GM21576 (cell line): Measurements from ENCODE around the gene ITGA3.

ENCODE experiments used
- ATAC-seq: cut with Tn5 transposase; IDR thresholded peaks from one replicate; pipeline ENCODE4 v1.9.1; 2021; ENCODE audit warnings: mild to moderate bottlenecking, moderate library complexity; ENCODE audit not compliant: unreplicated experiment

The ITGA3 gene

DNA sequence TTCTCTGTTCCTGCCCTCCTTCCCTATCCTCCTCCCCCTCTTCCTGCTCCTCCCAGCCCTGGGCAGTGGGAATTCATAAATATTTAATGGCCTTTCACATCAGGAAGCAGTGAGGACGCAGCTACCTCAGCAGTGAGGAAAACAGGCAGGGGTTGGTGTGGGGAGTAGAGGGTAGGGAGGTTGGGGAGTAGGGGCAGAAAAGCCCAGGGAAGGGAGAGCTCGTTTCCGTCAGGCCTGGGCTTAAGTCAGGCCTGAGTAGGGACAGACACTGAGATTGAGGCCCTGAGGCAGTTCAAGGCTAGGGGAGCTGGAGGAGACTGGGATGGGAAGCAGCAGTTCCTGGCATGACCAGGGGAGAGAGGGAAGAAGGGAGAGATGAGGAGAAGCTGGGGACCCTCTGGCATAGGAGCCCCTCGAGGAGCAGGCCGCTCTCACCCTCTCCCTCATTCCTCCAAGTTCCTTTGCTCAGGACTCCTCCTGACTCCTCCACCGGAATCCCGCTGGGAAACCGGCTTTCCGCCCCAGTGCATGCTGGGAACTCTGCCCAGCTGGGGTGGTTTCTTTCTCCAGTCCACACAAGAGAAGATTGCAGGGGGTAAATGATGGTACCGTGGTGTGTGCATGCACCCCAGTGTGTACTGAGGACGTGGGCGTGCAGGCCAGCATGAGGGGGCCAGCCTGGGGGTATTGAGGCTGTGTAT lies 67.9 kb downstream of the ITGA3 start:
- no peak for ATAC-seq

DNA sequence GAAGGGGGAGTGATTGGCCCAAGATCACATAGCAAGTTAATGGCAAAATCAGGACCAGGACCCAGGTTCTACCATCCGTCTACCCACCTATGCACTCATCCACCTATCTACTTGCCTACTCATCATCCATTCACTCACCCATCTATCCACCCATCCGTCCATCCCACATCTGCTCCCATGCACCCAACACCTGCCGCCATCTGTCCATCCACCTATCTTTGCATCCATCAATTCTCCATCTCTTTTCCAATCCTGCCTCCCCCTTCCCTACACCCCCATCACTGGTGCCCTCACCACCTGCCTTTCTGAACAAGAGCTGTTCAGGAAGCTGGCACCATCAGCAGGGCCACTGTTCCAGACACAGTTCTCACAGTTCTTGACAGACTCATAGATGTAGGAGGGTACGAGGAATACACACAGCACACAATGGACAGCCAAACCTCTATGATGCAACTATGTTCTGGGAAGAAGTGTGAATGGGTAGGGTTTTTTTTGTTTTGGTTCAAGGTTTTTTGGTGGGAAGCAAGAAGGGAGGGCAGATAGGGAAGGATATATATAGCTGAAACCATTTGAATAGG lies 69.6 kb downstream of the ITGA3 start:
- ATAC-seq: no peak

DNA sequence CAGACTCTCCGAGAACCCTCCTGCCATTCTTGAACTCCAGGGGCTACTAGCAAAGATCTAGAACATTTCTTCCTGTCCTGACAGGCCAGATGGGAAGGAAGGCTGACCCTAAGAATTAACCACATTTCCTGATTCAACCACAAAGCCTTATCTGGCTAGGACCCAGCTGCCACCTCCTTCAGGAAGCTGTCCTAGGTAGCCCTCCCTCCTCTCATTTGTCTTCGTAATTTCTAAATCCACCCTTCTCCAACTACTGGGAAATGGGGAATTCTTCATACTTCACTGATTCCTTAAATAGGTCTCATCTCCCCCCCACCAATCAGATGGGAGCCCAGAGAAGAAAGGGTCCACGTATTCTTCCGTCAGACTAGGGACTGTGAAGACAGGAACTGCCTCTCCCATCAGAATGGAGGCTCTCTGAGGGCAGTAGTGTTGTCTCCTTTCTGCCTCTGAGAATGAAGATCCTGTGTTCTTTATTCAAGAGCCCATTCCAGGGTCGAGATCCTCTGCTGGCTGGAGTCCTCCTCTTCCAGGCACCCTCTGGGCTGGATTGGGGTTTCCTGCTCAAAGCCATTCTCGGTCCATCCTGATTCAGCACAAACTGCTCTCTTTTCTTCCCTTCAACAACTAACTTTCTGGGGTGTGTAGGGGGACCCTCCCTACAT lies 71.9 kb downstream of the ITGA3 start:
- no peak for ATAC-seq

DNA sequence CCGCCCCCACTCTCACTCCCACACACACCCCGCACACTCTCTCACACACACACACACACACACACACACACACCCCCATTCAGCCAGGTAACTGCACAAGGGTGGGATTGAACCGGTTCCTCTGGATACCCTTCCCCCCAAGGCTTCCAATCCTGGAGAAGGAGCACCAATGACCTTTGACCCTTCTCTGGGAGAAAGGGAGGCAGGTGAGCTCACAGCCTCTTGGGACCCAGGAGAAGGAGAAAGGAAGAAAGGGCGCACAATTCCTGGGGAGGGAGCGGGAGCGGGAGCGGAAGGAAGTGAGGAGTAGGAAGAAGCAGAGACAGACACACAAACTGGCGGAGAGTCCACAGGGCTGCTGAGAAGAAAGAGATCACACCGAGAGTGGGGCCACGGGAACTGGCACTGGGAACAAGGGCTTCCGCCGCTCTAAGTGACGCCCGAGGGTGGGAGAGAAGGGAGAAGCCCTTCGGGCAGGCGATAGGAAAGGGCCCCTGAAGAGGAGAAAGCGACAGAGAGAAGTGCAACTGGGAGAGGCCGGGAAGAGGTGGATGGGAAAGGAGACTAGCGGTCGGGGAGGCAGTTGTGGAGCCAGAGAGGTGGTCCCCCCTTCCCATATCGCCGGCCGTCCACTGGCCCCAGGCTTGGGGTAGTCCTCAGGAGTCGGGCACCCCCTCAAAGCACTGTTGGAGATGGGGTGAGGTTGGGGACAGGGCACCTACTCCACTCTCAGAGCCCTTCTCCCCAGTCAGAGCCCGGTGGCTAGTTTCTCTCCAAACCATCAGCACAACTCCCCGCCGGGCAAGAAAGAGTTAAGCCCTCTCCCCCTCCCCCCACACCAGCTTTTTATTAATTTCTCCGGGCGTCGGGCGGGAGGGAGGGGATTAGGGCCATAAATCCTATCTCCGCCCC lies 72.8 kb downstream of the ITGA3 start:
- ATAC-seq: no peak

DNA sequence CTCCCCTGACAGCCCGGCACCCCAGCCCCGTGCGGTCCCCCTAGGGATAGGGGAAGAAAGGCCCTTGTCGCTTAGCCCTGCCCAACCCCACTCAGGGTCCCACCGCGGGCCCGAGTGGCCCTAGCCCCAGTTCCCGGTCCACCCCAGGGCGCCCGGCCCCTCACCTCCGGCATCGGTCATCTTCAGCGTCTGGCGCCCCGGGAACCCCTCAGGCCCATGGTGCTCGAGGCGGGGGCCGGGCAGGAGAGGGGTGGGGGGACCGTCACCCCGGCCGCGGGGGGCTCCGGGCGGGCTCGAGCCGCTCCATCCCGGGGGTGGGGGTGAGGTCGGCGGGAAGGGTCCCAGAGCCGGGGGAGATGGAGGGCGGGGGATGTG lies 73.4 kb downstream of the ITGA3 start:
- no peak for ATAC-seq

DNA sequence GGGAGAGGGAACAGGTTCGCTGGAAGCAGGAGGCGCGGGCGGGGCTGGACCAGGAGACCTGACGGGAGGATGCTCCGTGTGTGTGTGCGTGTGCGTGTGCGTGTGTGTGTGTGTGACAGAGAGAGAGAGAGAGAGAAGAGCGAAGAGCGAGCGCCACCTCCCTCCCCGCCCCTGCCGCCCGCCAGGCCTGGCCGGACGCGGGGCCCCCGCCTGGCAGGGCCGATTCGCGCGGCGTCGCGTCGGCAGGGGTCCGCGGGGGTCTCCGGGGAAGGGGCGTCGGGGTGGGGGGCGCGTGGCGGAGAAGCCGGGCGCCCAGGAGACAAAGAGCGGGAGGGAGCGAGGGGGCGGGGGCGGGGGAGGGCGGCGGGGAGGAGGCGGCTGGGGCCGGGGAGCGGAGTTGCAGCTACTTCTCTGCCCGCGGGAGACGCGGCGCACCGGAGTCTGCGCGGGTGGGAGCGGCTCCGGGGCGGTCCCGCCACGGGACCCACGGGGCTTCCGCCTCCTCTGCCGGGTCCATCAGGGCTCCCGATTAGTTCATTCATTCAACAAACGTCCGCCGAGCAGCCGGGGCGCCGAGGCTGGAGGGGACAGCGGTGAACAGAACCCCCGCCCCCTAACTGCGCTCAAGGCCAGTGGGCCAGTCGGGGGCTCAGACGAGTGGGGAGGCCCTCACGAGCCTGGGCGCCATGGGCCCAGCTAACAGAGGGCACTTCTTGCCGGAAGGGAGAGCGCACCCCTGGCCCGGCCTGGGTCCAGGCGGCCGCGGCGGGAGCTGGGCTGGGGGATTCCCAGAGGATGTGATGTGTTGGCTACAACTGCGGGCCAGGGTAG lies 74.0 kb downstream of the ITGA3 start, which contains the start of gene SAMD14:
SAMD14 (minus strand) TSS at position 433 of the 831 bp plus-strand sequence. CDS start 5,201 bp downstream, outside the sequence.
- ATAC-seq: no peak

DNA sequence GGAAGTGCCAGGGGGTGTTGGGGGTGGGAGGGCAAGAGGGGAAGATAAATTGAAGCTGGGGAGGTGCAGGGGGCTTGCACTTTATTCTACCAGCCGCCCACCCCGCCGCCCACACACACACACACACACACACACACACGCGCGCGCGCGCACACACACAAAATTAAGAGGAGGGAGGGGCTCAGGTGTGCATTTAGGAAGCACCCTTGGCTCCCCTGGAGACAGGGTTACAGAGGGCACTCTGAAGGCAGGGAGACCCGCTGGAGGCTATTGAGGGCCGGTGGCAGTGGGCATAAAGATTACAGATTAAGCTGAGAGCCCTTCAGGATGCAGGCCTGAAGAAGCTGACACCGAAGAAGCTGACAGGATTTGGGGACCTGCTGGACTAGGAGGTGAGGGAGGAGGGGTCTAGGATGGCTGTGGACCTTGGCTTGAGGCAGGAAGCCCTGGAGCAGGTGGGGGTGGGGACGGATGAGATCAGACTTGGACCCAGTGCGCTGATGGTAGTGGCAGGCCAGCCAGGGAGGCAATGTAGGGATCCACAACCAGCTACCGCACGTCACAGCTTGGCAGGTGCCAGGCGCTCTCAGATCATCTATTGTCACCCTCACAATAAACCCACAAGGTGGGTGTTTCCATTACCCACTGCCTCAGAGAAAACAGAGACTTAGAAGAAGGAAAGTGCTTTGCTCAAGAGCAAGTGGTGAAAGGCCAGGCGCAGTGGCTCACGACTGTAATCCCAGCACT lies 74.8 kb downstream of the ITGA3 start:
- ATAC-seq: no peak

DNA sequence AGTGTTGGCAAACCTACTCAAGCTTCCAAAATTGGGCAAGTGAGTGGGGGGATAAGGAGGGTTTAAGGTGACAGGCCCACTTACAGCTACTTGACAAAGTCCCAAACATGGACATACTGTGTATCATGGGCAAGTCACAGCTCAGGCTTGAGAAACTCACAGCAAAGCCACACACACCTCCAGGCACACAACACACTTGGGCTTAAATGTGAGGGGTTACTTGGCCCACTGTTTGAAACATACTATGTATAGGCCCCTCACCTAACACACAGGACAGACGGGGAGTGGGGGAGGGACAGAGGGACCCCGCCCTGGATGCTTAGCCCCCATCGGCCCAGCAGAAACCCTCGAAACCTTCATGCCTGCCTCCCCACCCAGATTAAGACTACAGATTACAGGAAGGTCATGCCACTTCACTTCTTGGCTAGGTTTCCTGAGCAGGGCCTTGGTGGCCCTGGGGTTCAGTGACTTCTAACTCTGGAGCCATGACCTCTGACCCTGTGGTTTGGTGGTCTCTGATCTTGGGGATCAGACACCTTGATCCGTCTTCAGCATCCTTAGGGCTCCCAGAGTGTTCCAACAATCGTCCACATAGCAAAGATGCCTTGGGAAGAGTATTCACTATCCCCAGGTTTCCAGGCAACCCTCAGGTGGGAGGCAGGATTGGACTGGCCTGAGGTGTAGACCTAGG lies 76.3 kb downstream of the ITGA3 start:
- no peak for ATAC-seq

DNA sequence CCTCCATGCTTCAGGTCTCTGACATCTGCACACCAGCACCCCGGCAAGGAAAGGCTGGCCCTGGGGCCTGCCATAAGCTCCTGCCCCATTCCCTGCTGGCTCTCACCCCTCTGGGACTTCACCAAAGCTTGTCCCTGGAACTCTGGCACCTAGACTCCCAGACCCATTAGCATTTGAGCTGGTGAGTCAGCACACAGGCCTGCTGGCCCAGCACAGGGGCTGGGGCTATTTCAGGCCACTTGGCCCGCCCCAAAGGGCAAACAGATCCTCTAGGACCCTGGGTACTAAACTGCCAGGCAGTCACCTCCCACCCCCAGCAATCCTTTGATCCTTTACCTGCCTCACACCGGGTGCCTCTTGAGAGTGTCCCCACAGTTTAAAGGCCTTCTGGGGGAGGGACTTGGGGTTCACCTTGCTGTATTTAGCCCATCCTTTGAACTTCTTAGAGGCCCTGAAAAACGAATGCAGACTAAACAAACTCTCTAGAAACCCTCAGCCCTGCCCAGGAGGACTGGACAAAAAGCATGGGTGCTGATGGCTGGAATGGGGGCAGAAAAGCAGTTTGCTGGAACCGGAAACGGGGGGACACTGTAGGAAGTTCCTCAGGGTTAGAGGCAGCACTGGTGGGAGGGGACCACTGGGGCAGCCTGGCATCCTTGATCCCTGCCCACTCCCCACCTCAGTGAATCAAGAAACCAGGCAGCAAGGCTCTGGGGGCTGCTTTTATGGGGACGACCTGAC lies 77.3 kb downstream of the ITGA3 start:
- ATAC-seq: no peak

DNA sequence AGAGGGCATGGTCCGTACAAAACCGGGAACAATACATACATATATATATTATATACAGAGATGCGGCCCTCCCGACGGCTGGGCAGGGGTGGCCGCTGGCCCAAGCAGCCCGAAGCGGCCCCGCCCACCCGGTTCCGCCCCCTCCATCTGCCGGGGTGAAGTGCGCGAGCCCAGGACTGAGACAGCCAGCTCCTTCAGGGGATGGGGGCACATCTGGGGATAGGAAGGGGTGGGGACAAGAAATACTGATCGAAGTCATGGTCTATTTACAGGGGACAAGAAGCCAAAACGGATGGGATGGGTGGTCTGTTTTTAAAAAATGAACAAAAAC lies 77.8 kb downstream of the ITGA3 start:
- ATAC-seq: no peak

DNA sequence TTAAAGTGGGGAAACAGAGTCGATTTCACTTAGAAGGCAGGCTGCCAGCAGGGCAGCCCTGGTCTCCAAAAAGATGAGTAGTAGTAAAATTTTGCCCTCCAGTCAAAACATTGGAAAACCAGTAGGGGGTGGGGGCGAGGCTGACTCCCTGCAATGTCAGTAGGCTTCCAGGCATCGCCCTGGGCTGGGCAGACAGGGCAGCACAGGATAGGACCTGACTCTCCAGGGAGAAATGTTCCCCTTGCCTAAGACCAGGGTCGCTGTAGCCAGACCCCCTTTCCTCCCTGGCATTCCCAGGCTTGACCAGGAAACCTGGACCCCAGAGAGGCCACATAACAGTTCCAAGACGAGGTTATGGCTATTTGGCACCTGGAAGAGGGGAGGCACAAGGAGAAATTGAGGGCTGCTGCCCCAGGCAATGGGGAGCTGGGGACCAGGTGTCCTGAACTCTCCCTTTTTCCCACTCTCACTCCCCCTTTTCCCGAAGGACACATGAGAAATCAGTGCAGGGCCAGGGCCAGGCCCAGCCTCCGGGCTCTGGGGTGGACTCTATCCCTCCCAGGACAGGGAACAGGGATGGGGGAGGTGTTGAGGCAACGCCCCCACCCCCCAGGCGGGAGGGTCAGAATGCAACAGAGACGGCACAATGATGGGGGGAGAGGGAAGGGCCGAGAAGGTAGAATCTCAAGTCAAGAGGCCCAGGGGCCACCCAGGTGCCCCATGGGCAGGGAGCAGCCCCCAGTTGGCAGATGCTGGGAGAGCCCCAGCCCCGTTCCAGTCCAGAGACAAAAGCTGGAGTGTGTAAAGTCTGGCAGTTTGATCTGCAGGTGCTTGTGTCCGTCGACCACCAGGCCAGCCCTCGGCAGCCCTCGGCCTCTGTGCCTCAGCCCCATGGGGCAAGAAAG lies 78.5 kb downstream of the ITGA3 start:
- no peak for ATAC-seq

DNA sequence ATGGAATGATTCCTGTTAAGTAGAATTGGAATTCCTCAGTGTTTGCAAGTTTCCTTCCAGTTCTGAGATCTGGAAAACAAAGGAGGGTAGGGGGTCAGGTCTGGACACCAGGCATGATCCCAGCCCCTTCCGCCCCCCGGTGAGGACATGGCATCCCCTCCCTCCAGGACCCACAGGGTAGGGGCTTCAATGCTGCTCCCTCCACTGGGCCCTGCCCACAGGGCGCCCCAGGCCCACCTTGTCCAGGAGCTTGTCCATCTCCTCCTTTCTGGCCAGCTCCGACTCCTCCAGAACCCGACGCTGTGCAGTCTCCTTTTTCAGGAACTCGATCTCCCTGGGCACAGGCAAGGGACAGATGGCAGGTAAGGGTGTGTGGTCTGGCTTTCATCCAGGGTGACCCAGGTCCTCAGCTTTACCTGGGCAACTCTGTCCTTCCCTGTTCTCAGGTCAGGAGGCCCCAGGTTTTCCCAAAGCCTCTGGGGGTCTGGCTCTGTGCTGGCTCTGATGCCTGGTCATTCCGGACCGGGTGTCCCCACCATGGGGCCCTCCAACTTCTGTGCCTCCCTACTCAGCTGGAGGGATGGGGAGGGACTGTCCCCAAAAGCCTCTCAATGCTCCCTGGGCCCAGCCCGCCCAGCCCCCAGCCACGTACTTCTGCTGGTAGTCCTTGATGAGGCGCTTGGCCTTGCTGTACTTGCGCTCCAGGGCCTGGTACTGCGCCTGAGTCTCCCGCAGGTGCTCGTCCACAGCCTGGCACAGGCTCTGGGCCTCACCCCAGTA lies 79.6 kb downstream of the ITGA3 start:
- ATAC-seq: no peak

DNA sequence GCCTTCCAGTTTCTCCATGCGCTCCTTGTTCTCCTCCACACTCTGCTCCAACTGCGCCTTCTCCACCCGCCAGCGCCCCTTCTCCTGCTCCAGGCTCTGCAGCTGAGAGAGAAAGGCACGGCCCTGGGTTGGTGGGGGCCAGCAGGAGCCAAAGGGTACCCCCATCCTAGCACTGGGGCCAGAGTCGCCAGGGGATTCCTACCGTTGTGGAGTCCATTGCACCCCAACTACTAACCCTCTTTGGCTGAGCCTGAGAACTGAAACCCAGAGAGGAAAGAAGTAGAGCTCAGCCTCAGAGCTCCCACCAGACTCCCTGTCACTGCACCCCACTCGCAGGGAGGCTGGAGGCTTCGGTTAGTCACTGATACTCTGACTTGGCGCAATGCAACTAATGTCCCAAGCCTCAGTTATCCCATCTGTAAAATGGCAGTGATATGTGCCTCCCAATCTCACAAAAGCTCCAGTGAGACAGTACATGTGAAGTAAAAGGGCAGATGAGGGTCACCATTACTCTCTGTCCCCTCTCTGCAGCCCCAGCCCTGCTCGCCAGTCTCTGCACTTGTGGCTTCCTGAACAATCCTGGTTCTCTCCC lies 80.3 kb downstream of the ITGA3 start:
- ATAC-seq: no peak

DNA sequence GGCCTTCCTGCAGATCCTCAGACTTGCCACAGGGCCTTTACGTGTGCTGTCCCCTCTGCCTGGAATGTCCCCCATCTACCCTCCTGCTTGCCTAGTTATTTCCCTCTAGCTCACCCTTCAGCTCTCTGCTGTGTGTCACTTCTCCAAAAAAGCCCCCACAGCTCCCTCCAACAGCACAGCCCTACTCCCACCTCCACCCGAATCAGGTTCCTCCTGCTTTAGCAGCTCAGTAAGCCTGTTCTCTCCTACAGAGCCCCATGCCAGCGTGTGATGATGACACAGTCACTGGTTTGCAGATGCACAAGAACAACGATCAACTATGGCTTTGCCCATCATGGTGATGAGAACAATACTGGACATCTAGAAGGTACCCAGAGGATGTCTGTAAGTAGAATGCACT lies 81.1 kb downstream of the ITGA3 start:
- ATAC-seq: no peak

DNA sequence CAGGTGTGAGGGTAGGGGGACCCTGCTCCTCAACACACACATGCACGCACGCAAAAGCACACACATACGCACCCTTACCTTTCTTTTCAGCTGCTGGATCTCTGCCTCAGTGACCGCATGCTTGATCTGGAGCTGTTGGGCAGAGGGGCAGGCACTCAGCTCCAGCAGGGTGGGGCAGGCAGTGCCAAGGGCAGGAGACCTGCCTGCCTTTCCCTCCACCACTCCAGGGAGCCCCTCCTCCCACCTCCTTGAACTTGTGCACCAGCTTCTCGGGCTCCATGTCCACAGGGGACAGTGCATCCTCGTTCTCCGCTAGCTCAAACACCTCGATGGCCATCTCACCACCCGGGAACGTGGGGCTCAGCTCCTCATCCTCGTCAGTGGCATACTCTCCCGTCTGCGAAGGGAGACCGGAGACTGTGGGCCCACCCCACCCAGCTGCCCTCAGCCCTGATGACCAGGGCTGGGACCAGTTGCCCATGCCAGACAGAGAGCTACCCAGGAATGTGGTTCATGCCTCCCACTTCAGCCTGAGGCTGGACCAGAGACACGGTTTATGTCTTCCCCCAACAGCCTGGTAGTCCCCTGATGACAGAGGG lies 83.4 kb downstream of the ITGA3 start:
- no peak for ATAC-seq
